HepG2 (cell line): ENCODE data around the gene AHRR. TPM values are rescaled to one million over a fixed set of nuclear protein-coding genes. Genes with fewer than 3 reads are reported as not detected.
A peak's percentile ranks its signal among the peaks of the same experiment; 100 is the strongest.

Source experiments
- ATAC-seq: fragments of 200-7000 bp; cut with Tn5 transposase; 3 replicates; pipeline ENCODE4 v1.9.1; 2020; ENCODE audit warnings: mild to moderate bottlenecking, moderate library complexity
- BruUV-seq: library from RNA; stranded (reverse); fragments of 400-500 nt; replicated peaks from 2 replicates; lab custom pipeline; 2021; lab: Mats Ljungman, UMichigan
- CTCF ChIA-PET: fragments of 300-600 bp; formaldehyde crosslinking; extraction: SDS; loops from one replicate; lab custom pipeline; 2021; ENCODE audit warnings: low total read pairs, inconsistent platforms, low intra/inter-chr PET ratio; lab: Yijun Ruan, JAX
- POLR2A ChIA-PET: fragments of 350-600 bp; sonication (Branson Sonifier 250); formaldehyde crosslinking; loops from one replicate; lab custom pipeline; 2020; ENCODE audit warnings: antibody characterized with exemption, inconsistent platforms; lab: Yijun Ruan, JAX
- DNase-seq: peaks from one replicate; pipeline ENCODE4 v3.0.0-alpha.2; 2015; ENCODE audit warnings: low spot score
- FAIRE-seq: peaks from 3 replicates; lab custom pipeline; 2011; peaks lifted over from hg19 to GRCh38; lab: Jason Lieb, UNC
- H2AFZ ChIP-seq: one replicate; pipeline ENCODE4 v1.6.1; 2011; ENCODE audit warnings: low read length, inconsistent platforms
- H3K27ac ChIP-seq: fragments of 300-600 bp; 3 replicates; pipeline ENCODE4 v1.8.0; 2011; ENCODE audit warnings: mixed run types, mild to moderate bottlenecking, mixed read lengths, low read length, inconsistent platforms; ENCODE audit not compliant: insufficient read depth; ENCODE audit errors: extremely low read length
- H3K27me3 ChIP-seq, 2 experiments: fragments of 200-600 bp in 1 of 2; 2 replicates in 1 of 2; 3 replicates in 1 of 2; pipeline versions ENCODE4 v1.6.0 to v1.8.0; 2011; ENCODE audit warnings: low read length in 2 of 2, mild to moderate bottlenecking in 2 of 2, moderate library complexity in 2 of 2, inconsistent platforms in 1 of 2; ENCODE audit not compliant: insufficient read depth in 2 of 2, control insufficient read depth in 1 of 2
- H3K36me3 ChIP-seq, 2 experiments: fragments of 200-600 bp in 1 of 2; replicated peaks in 1 of 2; 2 replicates in 1 of 2; 3 replicates in 1 of 2; pipeline versions ENCODE4 v1.5.1 to v1.8.0; 2011; ENCODE audit warnings: low read length in 2 of 2, inconsistent platforms in 1 of 2; ENCODE audit not compliant: insufficient read depth in 2 of 2, control insufficient read depth in 1 of 2
- H3K4me1 ChIP-seq: 2 replicates; pipeline ENCODE4 v1.5.1; 2012; ENCODE audit warnings: low read length, inconsistent platforms; ENCODE audit not compliant: insufficient read depth
- H3K4me2 ChIP-seq: 2 replicates; pipeline ENCODE4 v1.6.0; 2011; ENCODE audit warnings: low read depth, low read length, inconsistent platforms
- H3K4me3 ChIP-seq, 3 experiments: fragments of 200-600 bp in 1 of 3; sonication (generic), shearing (Covaris generic) in 1 of 3; replicated peaks in 1 of 3; 2 replicates each; pipeline ENCODE4 v1.5.1; 2011 to 2016; ENCODE audit warnings: low read length in 3 of 3, inconsistent platforms in 2 of 3, low read depth in 2 of 3, mild to moderate bottlenecking in 2 of 3, control low read depth in 1 of 3, mixed read lengths in 1 of 3; ENCODE audit not compliant: insufficient read depth in 1 of 3
- H3K79me2 ChIP-seq: one replicate; pipeline ENCODE4 v1.6.1; 2011; ENCODE audit warnings: low read length, inconsistent platforms; ENCODE audit not compliant: insufficient read depth
- H3K9ac ChIP-seq: 2 replicates; pipeline ENCODE4 v1.6.0; 2011; ENCODE audit warnings: mild to moderate bottlenecking, low read depth, low read length, inconsistent platforms; ENCODE audit not compliant: insufficient read depth
- H3K9me3 ChIP-seq: 2 replicates; pipeline ENCODE4 v1.5.1; 2012; ENCODE audit warnings: mild to moderate bottlenecking, low read length
- H4K20me1 ChIP-seq: 2 replicates; pipeline ENCODE4 v1.6.0; 2011; ENCODE audit warnings: inconsistent platforms, mild to moderate bottlenecking, low read length, moderate library complexity; ENCODE audit not compliant: insufficient read depth
- AGO2 ChIP-seq: fragments of 200-400 bp; formaldehyde crosslinking; optimal IDR thresholded peaks from 2 replicates; pipeline ENCODE3; 2017; ENCODE audit warnings: mild to moderate bottlenecking, low read depth, low read length, moderate library complexity
- E2F5 ChIP-seq: sonication (generic); formaldehyde crosslinking; conservative IDR thresholded peaks from 2 replicates; pipeline ENCODE4 v1.4.0; 2020; ENCODE audit warnings: missing genetic modification reagents
- RBM39 ChIP-seq: fragments of 200-400 bp; formaldehyde crosslinking; IDR thresholded peaks from one replicate; pipeline ENCODE4 v1.6.1; 2018; ENCODE audit warnings: antibody characterized with exemption, mild to moderate bottlenecking, low read depth, low read length; ENCODE audit not compliant: poor library complexity, severe bottlenecking
- ZNF501 ChIP-seq: sonication (generic); formaldehyde crosslinking; IDR thresholded peaks from 2 replicates; pipeline ENCODE4 v1.5.1; 2020; ENCODE audit warnings: mild to moderate bottlenecking, moderate library complexity, missing genetic modification reagents
- WGBS: methylation state at CpG from one replicate; pipeline ENCODE4 v1.1.6; 2017; ENCODE audit warnings: low lambda C conversion rate; 5-methylcytosine and 5-hydroxymethylcytosine counted together
- in situ Hi-C: cut with HindIII; loops from 2 replicates; pipeline ENCODE4 v1.10.0; 2017; ENCODE audit warnings: low pct_unique_long_range_greater_than_20kb; ENCODE audit not compliant: extremely low pct_ligation_motif_present
- intact Hi-C: fragments of 100-400 bp; cut with micrococcal nuclease; formaldehyde crosslinking; loops from one replicate; pipeline ENCODE4 v1.10.0; 2022; ENCODE audit not compliant: unreplicated experiment
- polyA plus RNA-seq, 8 experiments: library from polyadenylated mRNA; depleted of rRNA in 3 of 8; stranded (reverse) in 7 of 8; unstranded in 1 of 8; fragments of >200 nt; fragmentation: Illumina TruSeq in 4 of 8; extraction: Trizol in 4 of 8; gene quantifications; 2 replicates each; pipeline versions ENCODE4 v1.2.1 to v1.2.3, GENCODE V29; 2011 to 2016; ENCODE audit warnings: low read depth in 4 of 8, missing spikeins in 1 of 8, mixed read lengths in 1 of 8; ENCODE audit not compliant: insufficient read depth in 1 of 8
- total RNA-seq, 5 experiments: library from RNA; depleted of rRNA; stranded (reverse); fragments of >200 nt; fragmentation: Illumina TruSeq; extraction: Trizol; gene quantifications; 2 replicates each; pipeline ENCODE4 v1.2.3, GENCODE V29; 2016; ENCODE audit warnings: low read depth in 1 of 5
- TF ChIP-seq, protein P1 (sequence below): IDR thresholded peaks from 2 replicates; pipeline ENCODE4 v1.6.1; 2012; ENCODE audit warnings: low read length, improper control_type of control experiment

Gene AHRR
- total and polyA plus RNA-seq, 2 of the 13 experiments (the other 11 are each of a cell fraction or from before 2014, with no cell fraction given) = 0.28 to 0.35 TPM

DNA sequence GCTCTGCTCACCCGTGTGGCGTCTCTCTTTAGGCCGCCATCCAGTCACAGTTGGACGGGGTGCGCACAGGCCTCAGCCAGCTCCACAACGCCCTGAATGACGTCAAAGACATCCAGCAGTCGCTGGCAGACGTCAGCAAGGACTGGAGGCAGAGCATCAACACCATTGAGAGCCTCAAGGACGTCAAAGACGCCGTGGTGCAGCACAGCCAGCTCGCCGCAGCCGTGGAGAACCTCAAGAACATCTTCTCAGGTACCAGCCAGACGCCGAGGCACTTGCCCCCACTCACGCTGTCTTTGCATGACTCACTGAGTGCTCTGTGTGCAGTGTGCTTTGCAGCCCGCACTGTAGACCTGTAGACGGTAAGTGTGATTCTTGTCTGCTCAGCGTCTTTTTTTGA, 126.0 kb downstream of the AHRR start (continued):
- TF ChIP-seq, protein P1, sequence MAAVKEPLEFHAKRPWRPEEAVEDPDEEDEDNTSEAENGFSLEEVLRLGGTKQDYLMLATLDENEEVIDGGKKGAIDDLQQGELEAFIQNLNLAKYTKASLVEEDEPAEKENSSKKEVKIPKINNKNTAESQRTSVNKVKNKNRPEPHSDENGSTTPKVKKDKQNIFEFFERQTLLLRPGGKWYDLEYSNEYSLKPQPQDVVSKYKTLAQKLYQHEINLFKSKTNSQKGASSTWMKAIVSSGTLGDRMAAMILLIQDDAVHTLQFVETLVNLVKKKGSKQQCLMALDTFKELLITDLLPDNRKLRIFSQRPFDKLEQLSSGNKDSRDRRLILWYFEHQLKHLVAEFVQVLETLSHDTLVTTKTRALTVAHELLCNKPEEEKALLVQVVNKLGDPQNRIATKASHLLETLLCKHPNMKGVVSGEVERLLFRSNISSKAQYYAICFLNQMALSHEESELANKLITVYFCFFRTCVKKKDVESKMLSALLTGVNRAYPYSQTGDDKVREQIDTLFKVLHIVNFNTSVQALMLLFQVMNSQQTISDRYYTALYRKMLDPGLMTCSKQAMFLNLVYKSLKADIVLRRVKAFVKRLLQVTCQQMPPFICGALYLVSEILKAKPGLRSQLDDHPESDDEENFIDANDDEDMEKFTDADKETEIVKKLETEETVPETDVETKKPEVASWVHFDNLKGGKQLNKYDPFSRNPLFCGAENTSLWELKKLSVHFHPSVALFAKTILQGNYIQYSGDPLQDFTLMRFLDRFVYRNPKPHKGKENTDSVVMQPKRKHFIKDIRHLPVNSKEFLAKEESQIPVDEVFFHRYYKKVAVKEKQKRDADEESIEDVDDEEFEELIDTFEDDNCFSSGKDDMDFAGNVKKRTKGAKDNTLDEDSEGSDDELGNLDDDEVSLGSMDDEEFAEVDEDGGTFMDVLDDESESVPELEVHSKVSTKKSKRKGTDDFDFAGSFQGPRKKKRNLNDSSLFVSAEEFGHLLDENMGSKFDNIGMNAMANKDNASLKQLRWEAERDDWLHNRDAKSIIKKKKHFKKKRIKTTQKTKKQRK = no peak
- no peak for TF ChIP-seq E2F5 (CRISPR knock-in tag)
- no peak for TF ChIP-seq RBM39

GRCh38 chr5:448061-448765, 126.7 kb downstream of the AHRR start:
- Histone ChIP-seq H3K4me3 (no peak overlapping the region), H2AFZ (no peak overlapping the region), H3K9ac (no peak overlapping the region), H3K27ac (no peak overlapping the region), H3K27me3 (no peaks in the 10 kb centered on the region; a peak in 1 of 5 replicates), H3K4me2 (no peak overlapping the region), H3K79me2 (peaks cover 17% of the 10 kb centered on the region), H4K20me1 (no peaks in the 10 kb centered on the region), H3K36me3 (peaks cover 27 to 63% of the 10 kb centered on the region in 2 experiments; a peak in 4 of 5 replicates), H3K9me3 (peaks cover 6% of the 10 kb centered on the region; the same call in 1 of the 2 replicates), H3K4me1 (peaks cover 11% of the 10 kb centered on the region)
- TF ChIP-seq ZNF501 (CRISPR knock-in tag) = no peak
- TF ChIP-seq AGO2 = peak; percentile 34
- no peak for ATAC-seq
- POLR2A ChIA-PET = no interaction called here
- 96% methylated on average over 20 of the region's 21 CpGs for WGBS
- in situ Hi-C loops (no loop called here), intact Hi-C loops (no loop called here)
- BruUV-seq = no TSS peak
- FAIRE-seq = no peak
- CTCF ChIA-PET = no interaction called here
- DNase-seq = no peak
